ENCODE measurements around the gene TEX22. TPM values are rescaled to one million over a fixed set of nuclear protein-coding genes. Genes with fewer than 3 reads are reported as not detected.

The TEX22 gene
- total and polyA plus RNA-seq, 2 donors from 2014 or later = 1.5 to 3.3 TPM

- Histone ChIP-seq H3K4me1 (ENCODE audit: control insufficient read depth in 2 of 3, insufficient read depth in 2 of 3, low read depth in 1 of 3, low read length in 3 of 3) (peaks cover 0 to 12% (median 0%) of the 10 kb centered on the region in 3 donors), H3K36me3 (ENCODE audit: control insufficient read depth in 2 of 3, insufficient read depth in 3 of 3, low read length in 3 of 3) (no peaks in the 10 kb centered on the region), H3K9me3 (ENCODE audit: control insufficient read depth in 2 of 3, insufficient read depth in 1 of 3, low read length in 3 of 3) (no peaks in the 10 kb centered on the region), H3K4me3 (ENCODE audit: low read length in 3 of 3) (peak overlapping the region in 2 of 3 donors; percentile 39 to 58), H3K9ac (ENCODE audit: low read length in 3 of 3) (peak overlapping the region in 1 of 3 donors; percentile 22), H3K27ac (ENCODE audit: low read depth in 2 of 2, low read length in 2 of 2) (no peak overlapping the region), H3K27me3 (ENCODE audit: control insufficient read depth, insufficient read depth, low read length) (no peaks in the 10 kb centered on the region)
- no peak for TF ChIP-seq CTCF (IDR thresholded peaks at IDR 0.05; ENCODE audit: borderline replicate concordance, extremely low read depth, insufficient read depth)
- intact Hi-C loops (cut with DNase I) = no loop called here
- no peak for FAIRE-seq
- DNase-seq = peak in 1 of 5 donors; percentile 47
These were observed 17.4 kb downstream of the TEX22 start for GRCh38 chr14:105415481-105416428.

- intact Hi-C loops (cut with DNase I) = no loop called here
- H3K4me3 ChIP-seq (ENCODE audit: low read length in 3 of 3) = no peak overlapping the region
- no peak overlapping the region for H3K9ac ChIP-seq (ENCODE audit: low read length in 3 of 3)
- peaks cover 0 to 19% (median 0%) of the 10 kb centered on the region in 3 donors for H3K4me1 ChIP-seq (ENCODE audit: control insufficient read depth in 2 of 3, insufficient read depth in 2 of 3, low read depth in 1 of 3, low read length in 3 of 3)
- H3K27ac ChIP-seq (ENCODE audit: low read depth in 2 of 2, low read length in 2 of 2) = no peak overlapping the region
- no peaks in the 10 kb centered on the region for H3K9me3 ChIP-seq (ENCODE audit: control insufficient read depth in 2 of 3, insufficient read depth in 1 of 3, low read length in 3 of 3)
- no peaks in the 10 kb centered on the region for H3K36me3 ChIP-seq (ENCODE audit: control insufficient read depth in 2 of 3, insufficient read depth in 3 of 3, low read length in 3 of 3)
- H3K27me3 ChIP-seq (ENCODE audit: control insufficient read depth, insufficient read depth, low read length) = no peaks in the 10 kb centered on the region
- no peak for DNase-seq
- TF ChIP-seq CTCF (IDR thresholded peaks at IDR 0.05; ENCODE audit: borderline replicate concordance, extremely low read depth, insufficient read depth) = no peak
- FAIRE-seq = no peak
These were observed 18.3 kb downstream of the TEX22 start for GRCh38 chr14:105416671-105417070.

GRCh38 chr14:105417690-105418121 is 19.4 kb downstream of the TEX22 start:
- no peaks in the 10 kb centered on the region for H3K27me3 ChIP-seq (ENCODE audit: control insufficient read depth, insufficient read depth, low read length)
- intact Hi-C loops (cut with DNase I) = no loop called here
- FAIRE-seq (no peak), DNase-seq (peak in 1 of 5 donors; percentile 35)
- H3K4me1 ChIP-seq (ENCODE audit: control insufficient read depth in 2 of 3, insufficient read depth in 2 of 3, low read depth in 1 of 3, low read length in 3 of 3) = peaks cover 0 to 19% (median 0%) of the 10 kb centered on the region in 3 donors
- H3K4me3 ChIP-seq (ENCODE audit: low read length in 3 of 3) = no peak overlapping the region
- H3K9me3 ChIP-seq (ENCODE audit: control insufficient read depth in 2 of 3, insufficient read depth in 1 of 3, low read length in 3 of 3) = no peaks in the 10 kb centered on the region
- H3K9ac ChIP-seq (ENCODE audit: low read length in 3 of 3) = no peak overlapping the region
- no peaks in the 10 kb centered on the region for H3K36me3 ChIP-seq (ENCODE audit: control insufficient read depth in 2 of 3, insufficient read depth in 3 of 3, low read length in 3 of 3)
- H3K27ac ChIP-seq (ENCODE audit: low read depth in 2 of 2, low read length in 2 of 2) = no peak overlapping the region
- no peak for TF ChIP-seq CTCF (IDR thresholded peaks at IDR 0.05; ENCODE audit: borderline replicate concordance, extremely low read depth, insufficient read depth)
